Activated naive CD8-positive, alpha-beta T cell treated with anti-CD3 and anti-CD28 coated beads, Interleukin-2, amount 50 U/mL, for 24 hours (primary cell): ENCODE results near the gene RGS3.
"Not testable (repeated sequence)": the region's sequence is repeated elsewhere in the genome, so short reads cannot be mapped to it uniquely, and the experiment has no call there.

Source experiments
- ATAC-seq: fragments of 150-1000 bp; cut with Tn5 transposase; one replicate; pipeline ENCODE4 v1.10.0; 2021
- DNase-seq: peaks from one replicate; pipeline ENCODE4 v3.0.0; 2021
- H3K27ac Mint-ChIP-seq: one replicate; pipeline ENCODE4 v1.8.0; 2021; ENCODE audit warnings: mild to moderate bottlenecking, mixed read lengths
- H3K27me3 Mint-ChIP-seq: one replicate; pipeline ENCODE4 v1.8.0; 2021; ENCODE audit warnings: mixed read lengths
- H3K36me3 Mint-ChIP-seq: one replicate; pipeline ENCODE4 v1.8.0; 2021; ENCODE audit warnings: low read depth, mixed read lengths
- H3K4me1 Mint-ChIP-seq: one replicate; pipeline ENCODE4 v1.8.0; 2021; ENCODE audit warnings: mixed read lengths
- H3K4me3 Mint-ChIP-seq: one replicate; pipeline ENCODE4 v1.8.0; 2021; ENCODE audit warnings: mild to moderate bottlenecking, moderate library complexity, mixed read lengths
- H3K9me3 Mint-ChIP-seq: one replicate; pipeline ENCODE4 v1.8.0; 2021; ENCODE audit warnings: mixed read lengths

RGS3 gene

GRCh38 chr9:113488490-113488889 lies 25.0 kb downstream of the RGS3 start:
- ATAC-seq, result no peak
- no peak overlapping the region for H3K27ac Mint-ChIP-seq

DNA sequence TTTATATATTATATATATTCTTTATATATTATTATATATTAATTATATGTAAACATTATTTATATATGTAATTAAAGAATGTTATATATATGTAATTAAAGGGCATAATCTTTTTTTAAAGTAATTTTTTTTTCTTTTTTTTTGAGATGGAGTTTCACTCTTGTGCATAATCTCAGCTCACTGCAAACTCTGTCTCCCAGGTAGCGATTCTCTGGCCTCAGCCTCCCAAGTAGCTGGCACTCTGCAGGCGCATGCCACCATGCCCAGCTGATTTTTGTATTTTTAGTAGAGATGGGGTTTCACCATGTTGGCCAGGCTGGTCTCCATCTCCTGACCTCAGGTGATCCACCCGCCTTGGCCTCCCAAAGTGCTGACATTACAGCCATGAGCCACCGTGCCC lies 27.6 kb downstream of the RGS3 start:
- not testable (repeated sequence) for H3K27ac Mint-ChIP-seq, H3K27me3 Mint-ChIP-seq, H3K4me1 Mint-ChIP-seq, DNase-seq, H3K4me3 Mint-ChIP-seq, H3K36me3 Mint-ChIP-seq, H3K9me3 Mint-ChIP-seq, ATAC-seq

More at GRCh38 chr9:113488490-113488889, 25.0 kb downstream of the RGS3 start:
- no peak for DNase-seq
- Mint-ChIP-seq H3K27me3 (no peaks in the 10 kb centered on the region), H3K9me3 (no peaks in the 10 kb centered on the region), H3K4me1 (no peaks in the 10 kb centered on the region), H3K36me3 (no peaks in the 10 kb centered on the region), H3K4me3 (no peak overlapping the region)

- ATAC-seq (no peak), DNase-seq (no peak)
Observed at GRCh38 chr9:113492343-113493202, 29.0 kb downstream of the RGS3 start.

DNA sequence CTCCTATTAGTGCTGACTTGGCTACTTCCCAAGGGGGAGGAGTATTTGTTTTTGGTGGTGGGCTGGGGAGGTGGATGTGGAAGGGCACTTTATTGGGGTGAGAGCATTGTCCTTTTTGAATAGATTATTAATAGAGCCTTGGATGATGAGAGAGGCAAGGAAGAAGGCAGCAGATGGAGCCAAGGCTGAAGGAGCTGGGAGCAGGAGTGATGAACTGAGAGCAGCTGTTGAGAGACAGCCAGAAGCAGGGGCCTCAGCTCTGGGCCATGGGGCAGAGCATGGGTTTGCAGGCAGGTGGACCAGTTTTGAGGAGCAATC lies 29.6 kb downstream of the RGS3 start:
- no peak overlapping the region for H3K27ac Mint-ChIP-seq

More at GRCh38 chr9:113492343-113493202, 29.0 kb downstream of the RGS3 start:
- Mint-ChIP-seq H3K4me3 (no peak overlapping the region), H3K9me3 (no peaks in the 10 kb centered on the region), H3K36me3 (no peaks in the 10 kb centered on the region), H3K4me1 (no peaks in the 10 kb centered on the region), H3K27ac (no peak overlapping the region), H3K27me3 (no peaks in the 10 kb centered on the region)

DNA sequence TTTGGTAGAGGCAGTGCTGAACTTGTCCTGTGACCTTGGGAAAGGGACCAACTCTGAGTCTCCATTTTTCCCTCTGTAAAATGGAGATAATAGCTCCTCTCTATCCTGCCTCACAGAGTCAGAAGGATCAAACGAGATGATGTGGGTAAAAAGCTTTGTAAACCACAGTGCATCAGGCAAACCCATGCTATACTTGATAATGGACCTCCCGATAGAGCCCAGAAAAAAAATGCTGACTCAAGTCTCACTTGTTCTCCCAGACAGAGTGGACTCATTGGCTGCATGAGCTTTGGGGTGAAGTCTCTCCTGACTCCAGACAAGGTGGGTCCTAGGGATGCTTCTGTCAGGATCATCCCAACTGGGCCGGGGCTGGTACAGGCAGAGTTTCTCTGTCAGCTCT lies 32.0 kb downstream of the RGS3 start:
- H3K36me3 Mint-ChIP-seq, result no peaks in the 10 kb centered on the region
- no peak overlapping the region for H3K4me3 Mint-ChIP-seq
- no peak overlapping the region for H3K27ac Mint-ChIP-seq
- peaks cover 17% of the 10 kb centered on the region for H3K4me1 Mint-ChIP-seq
- ATAC-seq, result no peak
- H3K9me3 Mint-ChIP-seq, result no peaks in the 10 kb centered on the region
- H3K27me3 Mint-ChIP-seq, result no peaks in the 10 kb centered on the region
- DNase-seq, result no peak

More for the DNA sequence above, 29.6 kb downstream of the RGS3 start:
- Mint-ChIP-seq H3K9me3 (no peaks in the 10 kb centered on the region), H3K27me3 (no peaks in the 10 kb centered on the region), H3K36me3 (no peaks in the 10 kb centered on the region), H3K4me1 (peaks cover under 1% of the 10 kb centered on the region), H3K4me3 (no peak overlapping the region)
- DNase-seq (no peak), ATAC-seq (no peak)

DNA sequence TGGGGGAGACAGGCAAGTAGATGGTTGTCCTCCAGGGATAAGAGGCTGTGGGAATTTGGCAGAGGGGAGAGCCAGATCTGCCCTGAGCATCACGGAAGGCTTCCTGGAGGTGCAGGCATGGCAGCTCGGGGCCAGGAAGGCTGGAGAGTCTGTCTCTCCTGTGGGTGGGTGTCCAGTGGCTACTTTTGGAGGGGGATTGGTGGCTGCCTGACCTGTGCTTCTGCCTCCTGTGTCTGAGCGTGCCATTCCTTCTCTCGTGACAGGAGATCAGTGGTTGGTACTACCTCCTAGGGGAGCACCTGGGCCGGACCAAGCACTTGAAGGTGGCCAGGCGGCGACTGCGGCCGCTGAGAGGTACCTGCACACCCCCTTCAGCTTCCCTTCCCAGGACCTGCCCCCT lies 33.5 kb downstream of the RGS3 start:
- no peak overlapping the region for H3K4me3 Mint-ChIP-seq
- DNase-seq (no peak), ATAC-seq (no peak)
- H3K27me3 Mint-ChIP-seq, result no peaks in the 10 kb centered on the region
- no peaks in the 10 kb centered on the region for H3K9me3 Mint-ChIP-seq
- H3K4me1 Mint-ChIP-seq, result peaks cover 22% of the 10 kb centered on the region
- H3K36me3 Mint-ChIP-seq, result no peaks in the 10 kb centered on the region
- no peak overlapping the region for H3K27ac Mint-ChIP-seq

DNA sequence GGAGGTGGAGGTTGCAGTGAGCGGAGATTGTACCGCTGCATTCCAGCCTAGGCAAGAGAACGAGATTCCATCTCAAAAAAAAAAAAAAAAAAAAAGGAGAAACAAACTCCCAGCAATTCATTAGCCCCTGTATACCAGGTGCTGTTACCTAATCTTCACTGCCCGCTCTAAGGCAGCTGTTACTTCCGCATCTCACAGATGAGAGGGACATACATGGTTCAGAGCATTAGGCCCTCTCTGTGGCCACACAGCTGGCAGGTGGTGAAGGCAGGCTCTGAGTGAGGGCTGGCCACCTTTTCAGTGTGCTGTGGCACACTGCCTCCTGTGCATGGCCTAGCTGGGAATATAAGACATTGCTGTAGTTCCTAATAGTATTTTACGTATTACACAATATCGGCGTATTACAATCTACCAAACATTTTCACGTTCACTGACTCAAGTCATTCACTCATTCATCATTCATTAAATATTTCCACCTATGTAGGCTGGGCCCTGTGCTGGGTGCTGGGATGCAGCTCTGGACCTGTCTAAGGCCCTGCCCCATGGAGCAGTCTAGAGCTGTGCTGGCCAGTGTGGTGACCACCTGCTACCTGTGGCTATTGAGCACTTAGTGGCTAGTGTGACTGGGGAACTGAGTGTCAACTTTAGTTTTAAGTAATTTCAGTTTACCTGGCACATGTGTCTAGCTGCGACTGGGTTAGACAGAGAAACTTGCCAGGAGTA lies 35.8 kb downstream of the RGS3 start:
- DNase-seq, result no peak
- Mint-ChIP-seq H3K4me1 (peaks cover 27% of the 10 kb centered on the region), H3K4me3 (no peak overlapping the region), H3K9me3 (no peaks in the 10 kb centered on the region), H3K27ac (peak overlapping the region; percentile 77), H3K36me3 (no peaks in the 10 kb centered on the region), H3K27me3 (no peaks in the 10 kb centered on the region)
- ATAC-seq, result peak; percentile 8

DNA sequence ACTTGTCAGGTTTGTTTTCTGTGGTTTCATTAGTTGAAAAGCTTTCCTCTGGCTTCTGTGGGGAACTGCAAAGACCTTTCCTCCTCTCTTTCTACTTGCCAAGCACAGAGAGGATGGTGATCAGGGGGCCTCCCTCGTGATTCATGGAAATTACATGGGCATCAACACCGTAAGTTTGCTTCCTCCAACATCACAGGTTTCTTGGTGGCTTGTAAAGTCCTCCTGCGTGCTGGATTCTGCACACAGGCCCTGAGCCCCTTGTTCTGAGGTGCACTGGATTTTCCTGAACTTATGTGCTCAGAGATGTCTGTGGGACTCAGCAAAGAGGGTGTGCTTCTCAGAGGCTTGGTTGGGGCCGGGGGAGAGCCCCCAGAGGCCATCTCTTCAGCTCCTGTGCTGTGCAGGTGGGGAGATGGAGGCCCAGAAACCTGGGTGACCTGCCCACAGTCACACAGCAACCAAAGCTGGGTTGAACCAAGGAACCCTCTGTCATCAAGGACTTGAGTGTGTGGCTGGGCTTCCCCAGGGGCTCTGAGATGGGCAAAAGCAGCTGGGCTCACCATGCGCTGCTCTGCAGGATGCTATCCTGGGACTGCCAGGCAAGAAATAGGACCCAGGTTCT lies 36.5 kb downstream of the RGS3 start:
- ATAC-seq, result peak; percentile 88
- Mint-ChIP-seq H3K4me1 (peaks cover 27% of the 10 kb centered on the region), H3K4me3 (no peak overlapping the region), H3K36me3 (no peaks in the 10 kb centered on the region), H3K27me3 (no peaks in the 10 kb centered on the region), H3K9me3 (no peaks in the 10 kb centered on the region), H3K27ac (peak overlapping the region; percentile 77)
- DNase-seq, result no peak

- Mint-ChIP-seq H3K9me3 (no peaks in the 10 kb centered on the region), H3K4me1 (peaks cover 27% of the 10 kb centered on the region), H3K27me3 (no peaks in the 10 kb centered on the region), H3K36me3 (no peaks in the 10 kb centered on the region), H3K27ac (no peak overlapping the region), H3K4me3 (no peak overlapping the region)
- no peak for ATAC-seq
- DNase-seq, result no peak
Observed at GRCh38 chr9:113501129-113501686, 37.7 kb downstream of the RGS3 start.

DNA sequence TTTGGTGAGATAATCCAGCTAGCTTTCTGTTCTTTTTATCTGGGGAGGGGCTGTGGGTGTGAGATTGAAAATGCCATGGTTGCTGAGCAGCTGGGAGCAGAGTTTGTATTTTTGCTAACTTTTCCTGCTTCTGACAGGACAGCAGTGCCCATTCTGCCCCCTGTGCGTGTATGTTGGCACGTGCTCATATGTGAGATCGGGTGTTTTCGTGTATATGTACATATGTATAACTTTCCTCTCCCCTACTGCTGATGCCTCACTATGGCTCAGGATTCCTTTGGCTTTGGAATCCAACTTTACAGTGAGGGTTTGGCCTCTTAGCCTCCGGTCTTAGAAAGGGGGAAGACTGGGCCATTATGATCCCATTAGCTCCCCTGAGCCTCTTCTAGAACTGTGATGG lies 38.3 kb downstream of the RGS3 start:
- H3K27ac Mint-ChIP-seq, result no peak overlapping the region
- ATAC-seq, result no peak
- no peaks in the 10 kb centered on the region for H3K36me3 Mint-ChIP-seq
- peaks cover 27% of the 10 kb centered on the region for H3K4me1 Mint-ChIP-seq
- H3K4me3 Mint-ChIP-seq, result no peak overlapping the region
- no peaks in the 10 kb centered on the region for H3K27me3 Mint-ChIP-seq
- DNase-seq, result no peak
- no peaks in the 10 kb centered on the region for H3K9me3 Mint-ChIP-seq

DNA sequence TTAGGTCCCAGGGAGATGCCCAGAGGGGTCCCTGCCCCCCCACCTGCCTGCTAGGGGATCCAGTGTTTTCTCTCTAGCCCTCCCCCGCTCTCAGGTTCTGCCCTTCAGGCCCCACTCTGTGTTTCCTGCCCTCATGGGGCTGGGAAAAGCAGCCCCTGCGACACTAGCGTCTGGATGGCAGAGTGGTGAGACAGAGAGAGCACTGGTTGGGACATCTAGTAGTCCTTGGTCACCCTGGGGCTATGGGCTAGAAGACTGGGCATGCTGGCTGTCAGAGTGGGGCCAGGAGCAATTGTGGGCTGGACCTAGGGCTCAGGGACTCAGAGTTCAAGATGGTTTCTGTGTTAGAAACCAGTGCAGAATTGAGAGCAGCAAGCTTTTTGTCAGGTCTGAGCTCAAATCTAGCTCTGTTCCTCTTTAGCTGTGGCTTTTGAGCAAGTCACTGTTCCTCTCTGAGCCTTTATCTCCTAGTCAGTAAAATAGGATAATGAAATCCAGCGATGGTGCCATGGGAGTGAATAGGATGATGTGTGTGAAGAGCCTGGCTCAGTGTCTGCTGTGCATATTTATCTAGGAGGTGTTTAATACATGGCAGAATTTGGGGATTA lies 39.0 kb downstream of the RGS3 start:
- no peak overlapping the region for H3K4me3 Mint-ChIP-seq
- DNase-seq (no peak), ATAC-seq (no peak)
- H3K27ac Mint-ChIP-seq, result no peak overlapping the region
- no peaks in the 10 kb centered on the region for H3K27me3 Mint-ChIP-seq
- H3K36me3 Mint-ChIP-seq, result no peaks in the 10 kb centered on the region
- H3K4me1 Mint-ChIP-seq, result peaks cover 27% of the 10 kb centered on the region
- no peaks in the 10 kb centered on the region for H3K9me3 Mint-ChIP-seq

DNA sequence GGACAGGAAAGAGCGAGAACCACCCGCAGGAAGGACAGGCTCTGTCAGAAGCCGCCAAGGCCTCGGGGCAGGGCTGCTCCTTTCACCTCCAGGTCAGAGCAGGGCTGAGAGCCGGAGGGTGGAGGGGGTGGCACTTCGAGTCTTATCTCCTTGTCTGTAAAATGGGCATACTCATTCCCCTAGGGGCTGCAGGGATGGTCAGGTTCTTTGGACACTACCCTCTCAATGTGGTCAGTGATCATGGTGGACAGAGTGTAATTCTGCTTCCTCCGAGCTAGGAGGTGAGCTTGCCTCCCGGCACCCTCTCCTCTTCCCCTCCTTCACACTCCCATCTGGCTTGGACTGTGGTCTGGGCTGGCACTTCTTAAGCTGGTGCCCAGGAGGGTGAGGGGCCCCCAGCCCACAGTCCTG lies 39.6 kb downstream of the RGS3 start:
- H3K27ac Mint-ChIP-seq, result no peak overlapping the region
- no peak for DNase-seq

GRCh38 chr9:113503613-113504211 lies 40.2 kb downstream of the RGS3 start:
- ATAC-seq (no peak), DNase-seq (no peak)
- H3K4me3 Mint-ChIP-seq, result no peak overlapping the region
- no peak overlapping the region for H3K27ac Mint-ChIP-seq
- H3K36me3 Mint-ChIP-seq, result no peaks in the 10 kb centered on the region
- no peaks in the 10 kb centered on the region for H3K9me3 Mint-ChIP-seq
- H3K27me3 Mint-ChIP-seq, result no peaks in the 10 kb centered on the region
- H3K4me1 Mint-ChIP-seq, result peaks cover 27% of the 10 kb centered on the region

More for the DNA sequence above, 39.6 kb downstream of the RGS3 start:
- Mint-ChIP-seq H3K36me3 (no peaks in the 10 kb centered on the region), H3K4me1 (peaks cover 27% of the 10 kb centered on the region), H3K9me3 (no peaks in the 10 kb centered on the region), H3K4me3 (no peak overlapping the region), H3K27me3 (no peaks in the 10 kb centered on the region)
- no peak for ATAC-seq
